ENCODE measurements around the gene RAET1E.
A peak's percentile ranks its signal among the peaks of the same experiment; 100 is the strongest.
"Not testable (repeated sequence)": the region's sequence is repeated elsewhere in the genome, so short reads cannot be mapped to it uniquely, and the experiment has no call there.

The RAET1E gene, protein sequence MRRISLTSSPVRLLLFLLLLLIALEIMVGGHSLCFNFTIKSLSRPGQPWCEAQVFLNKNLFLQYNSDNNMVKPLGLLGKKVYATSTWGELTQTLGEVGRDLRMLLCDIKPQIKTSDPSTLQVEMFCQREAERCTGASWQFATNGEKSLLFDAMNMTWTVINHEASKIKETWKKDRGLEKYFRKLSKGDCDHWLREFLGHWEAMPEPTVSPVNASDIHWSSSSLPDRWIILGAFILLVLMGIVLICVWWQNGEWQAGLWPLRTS

DNA sequence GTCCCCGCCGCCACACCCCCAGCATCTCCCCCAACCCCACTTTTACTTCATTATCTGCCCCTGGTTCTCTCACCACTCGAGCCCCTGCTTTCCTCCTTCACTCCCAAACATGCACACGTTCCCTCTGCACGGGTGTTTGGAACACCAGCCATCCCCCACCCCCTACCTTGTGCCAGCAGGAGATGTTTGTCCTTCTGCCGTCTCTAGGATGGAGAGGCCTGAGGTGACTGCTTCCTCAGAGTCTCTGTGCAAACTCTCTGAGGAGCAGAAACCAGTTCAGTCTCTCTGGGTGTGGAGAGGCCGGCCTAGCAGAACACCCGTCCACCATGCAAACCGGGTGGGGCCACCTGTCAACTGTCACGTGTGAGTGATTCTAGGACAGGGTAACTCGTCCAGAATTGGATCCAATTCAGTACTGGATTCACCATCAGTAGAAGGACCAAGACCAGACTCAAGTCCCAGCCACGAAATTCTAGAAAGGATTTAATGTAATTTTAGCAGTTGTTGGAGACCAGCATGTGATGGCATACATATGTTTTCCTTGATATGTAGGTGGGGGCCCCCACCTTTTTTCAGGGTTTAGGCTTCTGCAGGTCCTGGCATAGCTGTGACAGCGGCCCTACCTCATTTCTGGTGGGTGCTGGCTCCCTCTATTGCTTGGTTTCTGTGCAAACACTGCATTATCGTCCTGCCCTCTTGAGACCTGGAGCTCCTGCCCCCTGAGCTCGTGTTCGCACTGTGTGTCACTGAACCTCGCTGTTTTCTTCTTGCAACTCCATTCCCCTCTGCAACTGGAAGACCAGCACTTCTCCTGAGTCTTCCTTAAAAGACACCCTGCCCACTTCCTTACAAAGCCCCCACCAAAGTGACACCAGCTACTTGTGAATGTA, at the start of gene RAET1E:
TSS of gene RAET1E (minus strand) at position 259 of the 890 bp plus-strand sequence. CDS start 7,212 bp downstream, outside the sequence.
- Histone ChIP-seq H3K4me3 (ENCODE audit: low read length) (peak within 1 kb of the TSS; percentile 82), H3K27me3 (replicated peaks; ENCODE audit: control insufficient read depth, insufficient read depth, low read length) (no peaks in the 10 kb centered on the region), H3K36me3 (ENCODE audit: control insufficient read depth, insufficient read depth, low read length, severe bottlenecking) (no peaks in the 10 kb centered on the region), H3K9me3 (ENCODE audit: control insufficient read depth, low read length) (no peaks in the 10 kb centered on the region), H3K9ac (ENCODE audit: low read length) (peak within 1 kb of the TSS; percentile 88), H3K4me1 (ENCODE audit: control insufficient read depth, insufficient read depth, low read length) (peaks cover 49% of the 10 kb centered on the region)
- DNase-seq (ENCODE audit: low read depth) = no peak

DNA sequence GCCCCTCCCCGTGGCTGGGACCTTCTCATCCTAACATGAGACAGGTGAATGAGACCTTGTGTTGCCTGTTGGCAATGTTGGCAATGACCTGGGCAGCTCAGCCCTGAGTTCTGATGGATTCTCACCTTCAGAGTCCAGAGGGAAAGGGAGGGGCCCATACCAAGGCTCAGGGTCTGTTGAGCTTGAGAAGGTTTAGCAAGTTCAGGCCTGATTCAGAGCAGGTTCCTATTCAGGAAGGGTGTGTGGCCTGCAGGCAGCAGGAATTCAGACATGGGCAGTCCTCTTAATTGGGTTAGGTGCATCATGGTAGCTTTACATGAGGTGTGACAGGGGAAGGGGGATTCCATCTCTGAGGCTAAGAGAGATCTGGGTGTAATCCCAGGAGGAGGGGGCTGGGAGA, 49.6 kb upstream of the RAET1E start:
- peaks cover 30% of the 10 kb centered on the region for H3K27me3 ChIP-seq (replicated peaks; ENCODE audit: control insufficient read depth, insufficient read depth, low read length)
- not testable (repeated sequence) for DNase-seq (ENCODE audit: low read depth); H3K9ac ChIP-seq (ENCODE audit: low read length); H3K36me3 ChIP-seq (ENCODE audit: control insufficient read depth, insufficient read depth, low read length, severe bottlenecking); H3K4me1 ChIP-seq (ENCODE audit: control insufficient read depth, insufficient read depth, low read length); H3K4me3 ChIP-seq (ENCODE audit: low read length); H3K9me3 ChIP-seq (ENCODE audit: control insufficient read depth, low read length)

DNA sequence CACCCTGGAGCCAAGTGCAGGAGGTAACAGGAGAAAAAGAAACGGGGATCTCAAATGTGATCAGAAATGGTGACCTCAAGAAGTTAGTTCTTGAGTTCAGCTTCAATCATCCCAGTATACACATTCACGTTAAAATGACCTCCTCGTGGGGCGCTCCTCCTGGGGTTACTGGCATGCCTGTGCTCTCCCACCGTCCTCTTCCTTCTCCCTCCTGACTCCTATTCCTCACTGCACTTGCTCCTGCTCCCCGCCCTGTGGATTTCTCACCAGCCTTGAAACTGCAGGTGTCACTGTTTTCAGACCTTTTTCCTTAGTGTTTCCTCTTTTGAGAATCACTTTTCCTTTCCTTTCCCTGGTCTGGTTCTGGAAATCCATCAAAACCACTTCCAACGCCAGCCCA, 48.7 kb upstream of the RAET1E start:
- peaks cover 22% of the 10 kb centered on the region for H3K27me3 ChIP-seq (replicated peaks; ENCODE audit: control insufficient read depth, insufficient read depth, low read length)
- DNase-seq (ENCODE audit: low read depth); H3K36me3 ChIP-seq (ENCODE audit: control insufficient read depth, insufficient read depth, low read length, severe bottlenecking); H3K9ac ChIP-seq (ENCODE audit: low read length); H3K4me1 ChIP-seq (ENCODE audit: control insufficient read depth, insufficient read depth, low read length); H3K4me3 ChIP-seq (ENCODE audit: low read length); H3K9me3 ChIP-seq (ENCODE audit: control insufficient read depth, low read length): not testable (repeated sequence)

DNA sequence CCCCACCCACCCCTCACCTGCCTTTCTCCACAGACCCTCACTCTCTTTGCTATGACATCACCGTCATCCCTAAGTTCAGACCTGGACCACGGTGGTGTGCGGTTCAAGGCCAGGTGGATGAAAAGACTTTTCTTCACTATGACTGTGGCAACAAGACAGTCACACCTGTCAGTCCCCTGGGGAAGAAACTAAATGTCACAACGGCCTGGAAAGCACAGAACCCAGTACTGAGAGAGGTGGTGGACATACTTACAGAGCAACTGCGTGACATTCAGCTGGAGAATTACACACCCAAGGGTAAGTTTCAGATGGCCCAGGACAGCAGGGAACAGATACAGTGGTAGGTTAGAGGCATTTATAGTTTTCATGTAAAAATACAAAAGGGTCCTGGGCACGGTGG, 47.4 kb upstream of the RAET1E start:
- H3K9ac ChIP-seq (ENCODE audit: low read length); DNase-seq (ENCODE audit: low read depth); H3K9me3 ChIP-seq (ENCODE audit: control insufficient read depth, low read length); H3K36me3 ChIP-seq (ENCODE audit: control insufficient read depth, insufficient read depth, low read length, severe bottlenecking); H3K4me1 ChIP-seq (ENCODE audit: control insufficient read depth, insufficient read depth, low read length); H3K4me3 ChIP-seq (ENCODE audit: low read length): not testable (repeated sequence)
- H3K27me3 ChIP-seq (replicated peaks; ENCODE audit: control insufficient read depth, insufficient read depth, low read length) = peaks cover 16% of the 10 kb centered on the region

DNA sequence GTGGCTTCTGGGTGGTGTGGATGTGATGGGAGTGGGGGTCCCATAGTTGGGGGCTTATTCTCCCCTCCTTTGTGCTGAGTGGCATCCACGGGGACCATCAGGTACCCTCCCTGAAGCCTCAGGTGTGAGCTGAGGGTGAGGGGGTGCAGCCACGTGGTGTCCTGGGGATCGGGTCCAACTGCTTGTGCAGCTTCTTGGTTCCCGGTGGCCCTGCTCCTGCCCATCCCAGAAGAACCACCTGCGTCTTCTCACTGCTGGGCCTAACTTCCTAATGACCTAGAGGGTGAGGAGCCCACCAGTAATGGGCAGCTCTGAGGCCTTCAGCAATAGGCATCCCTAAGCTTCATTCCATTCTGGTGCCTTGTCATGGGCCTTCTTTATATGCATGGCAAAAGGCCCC, 45.4 kb upstream of the RAET1E start:
- not testable (repeated sequence) for H3K4me3 ChIP-seq (ENCODE audit: low read length); H3K36me3 ChIP-seq (ENCODE audit: control insufficient read depth, insufficient read depth, low read length, severe bottlenecking); H3K9ac ChIP-seq (ENCODE audit: low read length); DNase-seq (ENCODE audit: low read depth); H3K4me1 ChIP-seq (ENCODE audit: control insufficient read depth, insufficient read depth, low read length); H3K9me3 ChIP-seq (ENCODE audit: control insufficient read depth, low read length)
- H3K27me3 ChIP-seq (replicated peaks; ENCODE audit: control insufficient read depth, insufficient read depth, low read length) = peaks cover 28% of the 10 kb centered on the region

DNA sequence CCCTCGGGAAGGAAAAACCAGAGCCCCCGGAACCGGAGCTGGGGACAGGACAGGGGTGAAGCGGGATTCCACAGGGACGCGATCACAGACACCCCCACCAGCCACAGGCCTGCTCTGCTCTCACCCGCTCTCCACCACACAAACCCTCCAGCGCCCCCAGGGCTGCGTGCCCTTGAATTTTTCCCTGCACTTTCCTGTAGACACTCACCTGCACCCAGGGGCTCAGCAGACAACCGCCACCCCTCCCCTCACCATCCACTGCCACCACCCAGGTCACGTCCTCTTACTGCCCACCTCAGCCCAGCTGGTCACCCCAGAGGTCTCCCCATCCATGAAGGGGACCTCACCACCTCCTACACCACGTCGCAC, 44.5 kb upstream of the RAET1E start:
- H3K27me3 ChIP-seq (replicated peaks; ENCODE audit: control insufficient read depth, insufficient read depth, low read length) = peaks cover 34% of the 10 kb centered on the region
- DNase-seq (ENCODE audit: low read depth) = no peak

DNA sequence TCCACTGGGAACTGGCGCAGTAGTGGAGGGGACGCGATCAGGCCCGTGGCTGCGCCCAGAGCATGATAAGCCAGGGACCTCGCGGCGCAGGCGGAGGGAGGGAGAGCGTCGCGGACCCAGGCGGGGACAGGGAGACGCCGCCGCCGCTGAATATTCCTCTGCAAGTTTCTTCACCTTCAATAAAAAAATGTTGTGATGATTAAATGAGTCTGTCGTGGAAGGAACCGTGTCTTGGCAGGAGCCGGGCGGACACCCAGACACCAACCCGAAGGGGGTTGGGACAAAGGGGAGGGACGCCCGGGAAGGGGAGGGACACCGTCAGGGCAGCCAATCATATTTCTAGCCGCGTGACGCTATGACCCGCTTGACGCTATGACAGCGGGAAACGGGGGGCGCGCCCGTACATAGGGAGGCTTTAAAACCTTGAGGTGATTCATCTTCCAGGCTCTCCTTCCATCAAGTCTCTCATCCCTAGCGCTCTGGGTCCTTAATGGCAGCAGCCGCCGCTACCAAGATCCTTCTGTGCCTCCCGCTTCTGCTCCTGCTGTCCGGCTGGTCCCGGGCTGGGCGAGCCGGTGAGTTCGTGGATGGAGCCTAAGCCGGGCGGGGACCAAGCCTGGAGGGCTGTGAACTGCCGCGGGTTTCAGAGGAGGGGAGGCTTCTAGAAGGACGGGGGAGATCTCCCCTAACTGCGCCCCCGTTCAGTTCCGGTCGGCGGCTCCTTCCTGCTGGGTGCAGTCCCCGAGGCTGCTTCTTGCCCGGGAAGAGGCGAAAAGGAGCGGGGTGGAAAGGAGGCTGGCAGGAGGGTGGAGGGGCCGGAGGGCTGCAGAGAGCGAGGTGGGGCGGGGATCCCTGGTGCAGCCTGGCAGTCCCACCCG, 43.9 kb upstream of the RAET1E start, which contains the start of gene ULBP2:
TSS of gene ULBP2 (plus strand) at position 432 of the 878 bp plus-strand sequence. CDS start at position 491, 59 bp downstream.
- peaks cover 40% of the 10 kb centered on the region for H3K27me3 ChIP-seq (replicated peaks; ENCODE audit: control insufficient read depth, insufficient read depth, low read length)
- no peaks in the 10 kb centered on the region for H3K36me3 ChIP-seq (ENCODE audit: control insufficient read depth, insufficient read depth, low read length, severe bottlenecking)
- DNase-seq (ENCODE audit: low read depth) = peak; percentile 95
- peak within 1 kb of the TSS; percentile 89 for H3K4me3 ChIP-seq (ENCODE audit: low read length)
- no peaks in the 10 kb centered on the region for H3K9me3 ChIP-seq (ENCODE audit: control insufficient read depth, low read length)
- peaks cover 10% of the 10 kb centered on the region for H3K4me1 ChIP-seq (ENCODE audit: control insufficient read depth, insufficient read depth, low read length)
- H3K9ac ChIP-seq (ENCODE audit: low read length) = peak within 1 kb of the TSS; percentile 77

More for the DNA sequence above, 44.5 kb upstream of the RAET1E start:
- Histone ChIP-seq H3K36me3 (ENCODE audit: control insufficient read depth, insufficient read depth, low read length, severe bottlenecking) (no peaks in the 10 kb centered on the region), H3K9ac (ENCODE audit: low read length) (peak overlapping the region; percentile 77), H3K4me3 (ENCODE audit: low read length) (peak overlapping the region; percentile 89), H3K4me1 (ENCODE audit: control insufficient read depth, insufficient read depth, low read length) (peaks cover 10% of the 10 kb centered on the region), H3K9me3 (ENCODE audit: control insufficient read depth, low read length) (no peaks in the 10 kb centered on the region)

DNA sequence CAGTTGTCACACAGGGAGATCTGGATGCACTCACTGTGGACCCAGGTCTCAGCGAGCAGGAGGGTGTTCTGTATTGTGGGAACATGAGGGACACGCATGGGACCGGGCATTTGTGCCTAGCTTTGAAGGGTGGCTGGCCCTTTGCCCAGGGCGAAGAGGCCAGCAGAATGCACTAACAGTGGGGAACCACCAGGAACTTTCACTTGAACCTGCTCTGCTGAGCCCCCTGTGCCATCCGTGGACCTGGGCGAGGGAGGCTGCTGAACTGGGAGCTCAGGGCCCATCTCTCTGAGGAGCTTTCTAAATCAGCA, 42.7 kb upstream of the RAET1E start:
- H3K4me3 ChIP-seq (ENCODE audit: low read length) = no peak overlapping the region
- no peak overlapping the region for H3K9ac ChIP-seq (ENCODE audit: low read length)
- H3K36me3 ChIP-seq (ENCODE audit: control insufficient read depth, insufficient read depth, low read length, severe bottlenecking) = no peaks in the 10 kb centered on the region
- H3K27me3 ChIP-seq (replicated peaks; ENCODE audit: control insufficient read depth, insufficient read depth, low read length) = peaks cover 48% of the 10 kb centered on the region
- no peaks in the 10 kb centered on the region for H3K9me3 ChIP-seq (ENCODE audit: control insufficient read depth, low read length)
- DNase-seq (ENCODE audit: low read depth) = no peak
- H3K4me1 ChIP-seq (ENCODE audit: control insufficient read depth, insufficient read depth, low read length) = peaks cover 10% of the 10 kb centered on the region

DNA sequence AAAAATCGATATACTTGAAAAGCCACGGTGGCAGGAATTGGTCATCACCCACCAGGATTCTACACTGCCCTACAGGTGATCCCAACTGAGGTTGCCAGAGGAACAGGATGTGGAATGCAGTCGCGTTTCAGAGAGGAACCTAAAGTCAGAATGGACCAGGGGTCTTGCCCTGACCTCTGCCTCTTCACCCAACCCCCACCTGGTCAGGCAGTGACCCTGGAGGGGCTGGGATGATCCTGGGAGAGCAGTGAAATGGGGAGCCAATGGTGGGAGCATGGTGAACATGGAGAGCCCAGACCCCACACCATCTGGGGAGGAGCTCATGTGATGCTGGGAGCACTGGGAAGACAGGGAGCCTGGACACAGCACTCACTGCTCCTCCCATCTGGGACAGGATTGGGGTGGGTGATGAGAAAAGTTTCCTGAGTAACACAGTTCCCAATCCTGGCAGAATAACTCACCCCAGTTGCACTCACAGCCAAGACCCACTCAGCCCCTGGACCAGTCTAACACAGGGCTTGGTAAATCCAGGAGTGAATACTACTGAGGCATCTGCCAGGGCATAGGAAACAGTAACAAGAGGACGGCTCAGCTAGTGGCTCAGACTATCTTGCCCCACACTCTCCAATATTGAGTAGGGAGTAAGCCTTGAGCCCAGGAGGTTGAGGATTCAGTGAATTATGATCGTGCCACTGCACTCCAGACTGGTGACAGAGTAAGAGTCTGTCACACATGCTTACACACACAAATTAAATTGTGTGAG, 42.2 kb upstream of the RAET1E start:
- Histone ChIP-seq H3K9me3 (ENCODE audit: control insufficient read depth, low read length) (no peaks in the 10 kb centered on the region), H3K9ac (ENCODE audit: low read length) (no peak overlapping the region), H3K36me3 (ENCODE audit: control insufficient read depth, insufficient read depth, low read length, severe bottlenecking) (no peaks in the 10 kb centered on the region), H3K4me1 (ENCODE audit: control insufficient read depth, insufficient read depth, low read length) (peaks cover 10% of the 10 kb centered on the region), H3K4me3 (ENCODE audit: low read length) (no peak overlapping the region), H3K27me3 (replicated peaks; ENCODE audit: control insufficient read depth, insufficient read depth, low read length) (peaks cover 49% of the 10 kb centered on the region)
- DNase-seq (ENCODE audit: low read depth) = no peak

DNA sequence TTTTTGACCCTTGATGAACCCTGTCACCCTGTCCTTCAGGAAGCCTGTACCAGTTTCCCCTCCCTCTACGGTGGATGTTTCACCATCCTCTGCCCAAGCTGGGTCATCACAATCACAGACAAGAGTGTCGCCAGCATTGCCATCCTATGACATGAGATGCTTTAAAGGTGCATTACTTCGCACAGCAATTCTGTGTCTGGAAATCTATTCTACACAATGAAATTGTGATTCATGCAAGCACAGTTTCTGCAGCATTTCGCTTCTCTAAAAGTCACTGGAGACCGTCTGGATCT, 41.4 kb upstream of the RAET1E start:
- Histone ChIP-seq H3K9ac (ENCODE audit: low read length) (no peak overlapping the region), H3K9me3 (ENCODE audit: control insufficient read depth, low read length) (no peaks in the 10 kb centered on the region), H3K27me3 (replicated peaks; ENCODE audit: control insufficient read depth, insufficient read depth, low read length) (peaks cover 56% of the 10 kb centered on the region), H3K4me1 (ENCODE audit: control insufficient read depth, insufficient read depth, low read length) (peaks cover 10% of the 10 kb centered on the region), H3K36me3 (ENCODE audit: control insufficient read depth, insufficient read depth, low read length, severe bottlenecking) (no peaks in the 10 kb centered on the region), H3K4me3 (ENCODE audit: low read length) (no peak overlapping the region)
- no peak for DNase-seq (ENCODE audit: low read depth)

Measured in adipocyte (in vitro differentiated cells).